Hematopoietic multipotent progenitor cell treated with erythropoietin and hydrocortisone succinate and interleukin-3 and kit ligand, for 15 days (in vitro differentiated cells): ENCODE results near the gene FLT1.

ENCODE experiments used
- DNase-seq: peaks from one replicate; pipeline ENCODE4 v3.0.0-alpha.2; 2015; ENCODE audit warnings: low spot score

FLT1 gene

DNA sequence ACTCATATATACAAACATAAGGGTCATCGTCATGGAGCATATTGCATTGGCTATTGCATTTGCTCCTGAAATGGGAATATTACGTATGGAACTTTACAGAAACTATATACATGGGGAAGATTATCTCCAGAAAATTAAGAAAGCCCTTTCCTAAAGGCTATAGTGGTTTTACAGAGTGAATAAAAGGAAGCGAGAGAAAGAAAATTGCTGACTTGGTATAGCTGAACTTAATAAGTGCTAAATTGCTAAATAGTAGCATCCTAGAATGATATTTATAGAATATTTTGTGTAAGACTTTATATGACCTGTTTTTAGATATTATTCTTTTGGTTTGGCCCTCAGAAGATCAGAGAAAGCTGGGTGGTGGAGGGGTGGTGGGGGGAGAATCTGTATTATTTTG is 114.6 kb downstream of the FLT1 start:
- no peak for DNase-seq

DNA sequence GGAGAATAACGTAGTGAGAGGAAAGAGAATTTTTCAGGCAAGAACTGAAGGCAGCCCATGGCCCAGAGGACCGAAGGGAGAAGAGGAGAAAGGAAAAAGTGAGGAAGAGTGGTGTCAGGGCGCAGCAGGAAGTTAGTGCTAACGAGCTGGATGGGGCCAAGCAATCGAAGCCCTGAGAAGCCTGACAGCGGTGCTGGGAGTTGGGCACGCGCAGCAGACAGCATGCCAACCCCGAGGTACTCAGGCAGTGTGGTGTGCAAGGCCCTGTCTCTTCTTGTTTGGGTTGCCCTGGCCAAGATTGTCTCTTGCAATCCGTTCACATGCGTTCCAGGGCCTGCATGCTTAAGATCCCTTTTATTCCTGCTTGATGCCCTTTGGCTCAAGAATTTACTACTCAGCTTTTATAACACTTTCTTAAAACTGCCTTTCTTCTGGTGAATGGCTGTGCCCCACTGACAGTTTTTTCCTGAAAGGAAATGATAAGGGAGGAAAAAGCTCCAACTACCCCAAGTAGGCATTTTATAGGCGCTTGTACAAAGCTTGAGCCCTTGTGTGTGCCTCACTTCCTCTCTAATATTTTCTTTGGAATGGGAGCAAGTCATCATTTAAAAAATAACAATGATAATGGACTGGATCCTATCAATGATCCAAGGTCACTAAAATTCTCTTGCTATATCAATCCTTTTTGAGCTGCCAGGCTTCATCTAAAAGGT is 115.4 kb downstream of the FLT1 start:
- no peak for DNase-seq

DNA sequence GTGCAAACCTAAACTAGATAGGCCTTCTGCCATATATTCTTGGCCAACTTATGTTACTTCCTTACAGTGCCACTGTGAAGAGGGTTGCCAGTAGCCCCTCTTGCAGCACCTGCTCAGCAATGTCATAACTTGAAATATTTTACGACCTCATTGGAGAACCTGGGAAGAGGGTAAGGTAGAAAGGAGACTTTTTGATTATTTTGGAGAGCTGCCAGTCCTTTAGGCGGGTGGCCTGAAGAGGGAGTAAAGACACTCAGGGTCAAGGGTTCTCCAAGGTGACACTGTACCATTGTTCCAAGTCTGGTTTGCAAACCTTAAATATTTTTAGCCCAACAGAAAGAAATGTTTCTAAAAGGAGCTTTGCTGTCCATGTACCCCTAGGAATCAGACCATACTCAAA is 118.3 kb downstream of the FLT1 start:
- no peak for DNase-seq

DNA sequence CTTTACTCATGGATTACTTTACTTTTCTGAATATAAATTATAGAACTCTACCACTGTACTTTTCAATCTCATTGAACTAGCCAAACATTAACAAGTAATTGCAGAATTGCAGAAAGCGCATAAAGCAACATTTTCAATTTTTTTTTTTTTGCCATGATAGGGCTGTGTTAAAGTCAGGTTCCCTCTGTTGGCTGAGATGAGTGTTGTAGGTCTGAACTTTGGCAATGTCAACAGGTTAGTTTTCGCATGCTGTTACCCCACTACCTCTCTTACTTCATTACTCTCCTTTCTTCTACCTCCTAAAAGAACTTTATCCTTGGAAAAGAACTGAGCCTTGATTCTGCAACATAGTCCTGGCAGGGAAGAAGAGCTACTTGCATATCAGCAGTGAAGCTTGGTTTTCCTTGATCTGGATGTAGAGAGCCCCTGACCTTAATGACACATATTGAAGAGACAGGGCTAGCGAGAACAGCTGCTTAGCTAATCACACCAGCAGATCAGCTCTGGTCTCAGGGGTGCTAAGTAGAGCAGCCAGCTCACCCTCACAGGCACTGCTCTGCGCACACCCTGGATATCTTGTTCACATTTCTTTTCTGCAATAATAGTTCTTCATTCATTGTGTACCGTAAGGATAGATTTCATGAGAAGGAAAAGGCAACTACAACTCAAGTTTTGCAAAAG is 119.5 kb downstream of the FLT1 start:
- DNase-seq, result no peak

DNA sequence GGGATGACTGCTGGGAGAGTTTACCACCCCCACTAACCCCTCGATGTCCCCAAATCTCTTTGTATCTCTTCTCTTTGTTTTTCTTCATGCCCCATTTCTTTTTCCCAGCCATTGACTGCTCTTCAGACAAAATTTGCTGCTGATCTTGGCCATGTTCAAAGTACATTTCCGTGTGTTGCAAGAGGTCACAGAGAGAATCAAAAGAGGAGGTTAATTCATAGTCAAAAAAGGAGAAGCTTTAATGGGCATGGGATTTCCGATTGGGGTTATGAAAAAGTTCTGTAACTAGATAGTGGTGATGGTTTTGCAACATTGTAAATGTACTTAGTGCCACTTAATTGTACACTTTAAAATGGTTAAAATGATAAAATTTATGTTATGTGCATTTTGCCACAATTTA is 121.1 kb downstream of the FLT1 start:
- no peak for DNase-seq

DNA sequence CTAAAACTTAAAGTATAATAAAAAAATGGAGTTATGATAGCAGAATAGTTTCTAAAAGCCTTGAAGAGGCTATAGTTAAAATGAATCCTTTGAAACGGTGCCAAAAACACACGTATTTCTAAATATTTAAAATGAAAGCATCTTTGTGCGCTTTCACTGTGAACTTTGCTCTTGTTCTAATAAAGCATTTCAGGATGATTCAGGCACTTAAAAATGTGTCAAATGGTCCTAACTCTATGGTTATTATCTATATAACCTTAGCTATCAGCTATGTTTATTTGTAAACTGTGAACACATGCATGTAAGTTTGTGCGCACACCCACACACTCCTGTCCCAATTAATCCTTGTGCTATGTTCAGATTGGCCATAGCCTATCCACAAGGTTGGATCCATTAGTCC is 124.5 kb downstream of the FLT1 start:
- no peak for DNase-seq

DNA sequence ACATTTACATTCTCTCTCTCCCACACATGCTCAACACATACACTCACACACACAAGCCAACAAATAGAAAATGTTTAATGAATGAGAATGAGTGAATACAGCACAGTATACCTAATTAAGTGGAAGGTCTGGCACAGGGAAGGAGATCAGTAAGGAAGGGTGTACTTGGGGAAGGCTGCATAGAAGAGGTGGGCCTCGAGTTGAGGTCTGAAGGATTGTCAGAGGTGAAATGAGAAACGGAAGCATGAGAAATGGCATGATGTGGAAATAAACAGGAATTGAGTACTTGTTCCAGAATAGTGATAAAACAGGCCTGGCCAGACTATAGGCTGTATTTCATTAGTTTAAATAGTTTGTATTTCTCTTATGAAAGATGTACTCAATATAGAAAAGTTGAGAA is 136.2 kb downstream of the FLT1 start:
- DNase-seq, result no peak

DNA sequence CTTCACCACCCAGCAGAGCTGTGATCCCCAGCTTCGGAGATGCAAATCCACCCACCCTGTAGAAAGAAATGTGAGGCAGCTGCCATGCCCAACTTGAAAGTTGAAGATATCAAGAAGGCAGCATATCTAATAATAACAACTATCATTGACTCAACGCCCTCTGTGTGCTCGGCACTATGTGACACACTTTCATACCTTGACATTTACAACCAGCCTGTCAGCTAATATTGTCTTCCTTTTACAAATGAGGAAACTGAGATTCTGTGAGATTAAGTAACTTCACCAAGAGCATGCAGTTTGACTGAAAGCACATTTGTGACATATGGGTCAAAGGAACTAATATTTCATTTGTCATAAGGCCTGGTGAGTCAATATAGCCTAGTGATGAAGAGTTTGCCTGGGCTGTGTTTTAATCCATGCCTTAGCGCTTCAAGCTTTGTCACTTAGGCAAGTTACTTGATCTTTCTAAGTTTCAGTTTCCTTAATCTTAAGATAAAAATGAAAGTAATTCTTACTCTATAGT is 137.0 kb downstream of the FLT1 start:
- no peak for DNase-seq

DNA sequence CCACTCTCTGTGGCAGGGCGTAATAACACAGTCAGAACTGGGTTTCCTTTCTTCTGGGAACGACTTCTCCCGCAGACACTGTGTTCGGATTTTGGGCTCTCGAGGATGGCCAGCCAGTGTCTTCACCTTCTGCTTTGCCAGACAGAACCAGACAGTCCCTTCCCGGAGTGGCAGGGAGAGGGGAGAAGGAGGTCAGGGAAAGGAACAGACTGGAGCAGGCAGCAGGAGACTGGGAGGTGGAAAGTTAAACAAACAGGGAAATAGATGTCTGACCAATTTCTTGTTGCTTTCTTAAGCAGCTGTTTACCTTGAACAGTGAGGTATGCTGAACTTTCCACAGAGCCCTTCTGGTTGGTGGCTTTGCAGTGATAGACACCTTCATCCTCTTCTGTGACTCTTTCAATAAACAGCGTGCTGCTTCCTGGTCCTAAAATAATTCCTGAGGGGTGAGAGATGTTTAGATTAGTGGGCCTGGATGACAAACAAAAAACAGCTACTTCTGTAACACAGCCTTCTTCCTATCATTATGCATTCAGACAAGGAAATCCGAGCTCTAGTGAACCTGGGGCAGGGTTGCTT is 137.6 kb downstream of the FLT1 start:
- DNase-seq, result no peak

DNA sequence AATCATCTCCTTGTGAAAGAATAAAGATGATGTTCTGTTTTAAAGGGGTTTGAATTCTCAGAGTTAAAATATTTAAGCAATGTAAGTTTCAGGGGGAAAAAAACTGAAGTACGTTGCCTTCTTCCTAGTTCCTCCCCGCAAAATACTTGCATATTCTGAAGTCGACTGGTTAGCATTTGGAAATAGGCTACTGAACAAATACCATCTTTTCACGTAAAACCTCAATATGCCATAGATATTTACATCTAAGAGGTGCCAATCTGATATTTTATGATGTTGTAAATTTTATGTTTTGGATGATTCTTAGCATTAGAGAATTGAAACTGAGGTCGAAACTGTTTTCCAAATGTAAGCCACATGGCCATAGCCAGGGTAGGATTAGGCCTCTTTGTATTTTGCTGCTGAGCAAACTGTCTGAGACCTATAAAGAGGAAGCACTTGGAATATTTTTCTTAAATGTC is 138.3 kb downstream of the FLT1 start:
- DNase-seq, result no peak

DNA sequence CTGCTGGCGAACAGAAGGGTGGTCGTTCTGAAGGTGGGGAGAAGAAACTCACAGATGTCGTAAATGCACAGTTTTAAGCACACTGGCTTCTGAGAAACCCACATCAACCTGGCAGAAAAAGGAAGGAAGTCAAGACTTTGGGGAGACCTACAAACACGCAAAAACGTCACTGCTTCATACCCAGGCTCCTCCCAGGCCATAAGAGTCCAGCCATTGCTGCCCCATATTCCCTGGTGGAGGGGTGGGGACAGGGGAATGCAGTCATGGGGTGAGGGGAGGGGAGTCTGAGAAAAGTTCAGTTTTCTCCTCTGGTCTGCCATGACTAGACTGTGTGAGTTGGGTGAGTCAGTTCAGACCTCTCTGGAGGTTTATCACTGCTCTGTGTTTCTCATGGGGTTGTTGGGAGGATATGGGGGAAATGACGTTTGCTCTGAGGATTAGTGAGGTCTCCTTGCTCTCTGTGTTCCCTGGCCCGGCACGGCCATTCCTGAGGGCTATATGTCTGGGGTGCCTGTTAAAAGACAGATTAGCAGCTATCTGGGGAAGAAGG is 139.0 kb downstream of the FLT1 start:
- no peak for DNase-seq

DNA sequence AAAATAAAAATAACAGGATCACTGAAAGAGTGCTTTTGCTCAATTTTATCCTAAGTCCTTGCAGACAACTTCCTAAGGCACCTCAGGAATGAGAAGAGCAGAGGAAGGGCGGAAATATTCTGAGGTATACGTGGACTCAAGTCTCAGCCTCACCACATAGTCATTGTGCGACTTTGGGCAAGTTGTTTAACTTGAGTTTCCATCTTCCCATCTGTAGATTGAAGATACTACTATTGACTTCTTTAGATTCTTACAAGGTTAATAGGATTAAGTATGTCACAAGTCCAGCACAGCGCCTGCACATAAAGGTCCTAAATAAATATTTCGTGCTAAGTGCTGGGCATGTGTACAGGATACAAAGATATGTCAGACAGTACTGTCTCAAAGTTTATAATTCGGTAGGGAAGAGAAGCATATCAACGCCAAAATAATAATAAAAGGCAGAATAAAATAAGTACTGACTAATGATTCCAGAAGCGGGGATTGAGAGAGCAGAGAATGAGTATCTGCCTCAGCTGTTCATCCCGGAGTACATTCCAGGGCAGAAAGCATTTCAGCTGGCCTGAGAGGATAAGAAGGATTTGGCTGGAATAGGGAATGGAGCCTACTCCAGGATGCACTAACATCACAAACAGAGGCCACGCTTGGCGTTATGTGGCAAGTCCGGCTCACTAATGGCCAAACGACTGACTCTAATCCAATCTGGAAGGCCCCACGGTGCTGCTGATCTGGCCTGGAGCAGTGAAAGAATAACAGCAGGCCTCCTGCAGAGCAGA is 139.7 kb downstream of the FLT1 start:
- DNase-seq, result no peak

DNA sequence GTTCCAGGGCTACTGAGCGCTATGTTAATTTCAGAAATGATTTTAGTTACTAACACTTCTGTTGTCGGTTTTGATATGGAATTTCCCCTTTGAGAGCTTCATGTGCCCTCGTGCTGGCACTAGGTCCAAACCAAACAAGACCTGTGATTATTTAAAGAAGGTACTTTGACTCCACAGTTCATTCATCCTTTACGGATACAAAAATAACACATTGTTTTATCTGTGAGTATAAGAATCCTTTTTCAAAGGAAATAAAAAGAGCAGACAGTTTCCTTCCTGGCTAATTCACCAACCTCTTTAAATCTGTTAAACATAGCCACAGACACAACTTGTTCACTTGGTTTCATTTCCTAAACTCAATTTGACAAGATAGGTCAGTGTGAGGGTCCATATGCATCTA is 141.2 kb downstream of the FLT1 start:
- DNase-seq, result no peak

DNA sequence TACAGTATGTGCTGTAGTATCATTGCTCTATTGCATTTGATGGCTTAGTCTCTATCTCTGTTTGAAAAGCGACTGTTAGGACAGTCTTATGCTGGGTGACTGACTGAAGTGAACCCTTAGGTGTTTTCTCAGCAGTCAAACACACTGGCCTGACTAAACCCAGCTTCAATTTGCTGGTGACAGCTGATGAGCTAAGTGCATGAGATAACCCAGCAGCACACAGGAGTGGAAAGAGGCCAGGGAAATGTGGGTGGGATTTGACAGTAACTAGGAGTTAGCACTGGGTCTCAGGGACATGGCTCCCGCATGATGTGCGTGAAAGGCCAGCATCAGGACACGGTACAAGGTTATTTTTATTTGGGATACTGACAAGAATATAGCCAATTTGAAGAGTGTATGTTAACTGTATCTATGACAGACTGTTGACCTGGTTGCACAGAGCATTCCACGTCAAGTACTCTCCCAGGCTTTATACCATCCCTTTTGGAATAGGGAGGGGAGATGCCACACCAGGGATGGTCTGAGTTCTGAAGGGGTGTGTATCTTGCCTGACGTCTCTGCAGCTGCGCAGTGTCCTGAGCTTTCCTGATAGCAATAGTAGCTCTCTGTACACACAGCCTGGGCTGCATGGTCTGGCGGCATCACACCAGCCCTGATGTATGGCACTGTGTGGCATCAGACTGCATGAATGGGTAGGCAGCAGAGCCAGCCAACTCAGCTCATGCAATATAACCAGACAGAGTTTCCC is 144.8 kb downstream of the FLT1 start:
- no peak for DNase-seq

DNA sequence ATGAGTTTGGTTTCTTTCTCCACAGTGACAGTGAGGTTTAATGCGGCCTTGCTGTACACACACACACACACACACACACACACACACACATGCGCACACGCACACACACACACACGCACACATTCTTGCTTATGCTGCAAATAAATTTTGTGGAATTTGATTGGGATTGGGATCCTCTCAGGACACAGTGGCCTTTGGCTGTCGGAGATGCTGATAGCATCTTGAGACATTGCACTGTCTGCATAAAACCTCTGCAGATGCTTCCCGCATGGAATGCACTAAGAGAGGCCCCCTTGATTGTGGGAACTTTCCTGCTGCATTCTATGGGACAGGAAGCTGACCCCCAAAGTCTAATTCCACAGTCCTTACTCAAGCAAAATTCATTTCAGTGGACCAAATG is 145.6 kb downstream of the FLT1 start:
- DNase-seq, result no peak

DNA sequence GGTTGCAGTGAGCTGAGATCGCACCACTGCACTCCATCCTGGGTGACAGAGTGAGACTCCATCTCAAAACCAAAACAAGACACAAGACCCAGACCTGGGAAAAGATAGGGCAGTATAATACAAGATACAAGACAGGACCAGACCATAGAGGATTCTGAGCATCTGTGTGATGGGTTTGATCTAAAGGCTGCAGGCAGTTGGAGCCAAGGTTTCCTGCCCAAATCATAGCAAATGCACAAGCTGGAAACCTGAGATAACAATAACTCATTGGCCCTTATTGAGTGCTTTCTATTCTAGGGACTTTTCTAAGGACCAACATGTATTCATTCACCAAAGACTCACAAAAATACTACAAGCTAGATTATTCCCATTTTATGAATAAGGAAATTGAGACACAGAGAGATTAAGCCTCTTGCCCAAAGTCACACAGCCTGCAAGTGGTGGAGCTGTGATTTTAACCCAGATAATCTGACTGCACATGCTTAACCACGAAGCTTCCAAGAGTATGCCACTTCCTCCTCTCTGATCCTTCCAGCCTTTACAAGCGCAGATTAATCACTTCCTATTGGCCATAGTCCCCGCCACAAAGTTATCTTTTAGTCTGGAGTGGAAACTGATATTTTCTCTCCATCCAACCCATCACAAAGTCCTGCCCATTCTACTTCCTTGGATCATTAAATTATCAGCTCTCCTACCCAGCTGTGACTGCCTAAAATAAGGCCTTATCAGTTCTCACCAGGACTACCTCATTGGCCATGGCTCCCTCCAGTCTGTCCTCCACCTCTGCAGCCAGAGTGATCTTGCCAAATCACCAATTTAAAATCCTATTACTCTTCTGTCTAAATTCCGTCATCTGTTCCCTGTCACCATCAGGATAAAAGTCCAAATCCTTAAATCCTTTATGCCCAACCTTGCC is 147.2 kb downstream of the FLT1 start:
- no peak for DNase-seq

DNA sequence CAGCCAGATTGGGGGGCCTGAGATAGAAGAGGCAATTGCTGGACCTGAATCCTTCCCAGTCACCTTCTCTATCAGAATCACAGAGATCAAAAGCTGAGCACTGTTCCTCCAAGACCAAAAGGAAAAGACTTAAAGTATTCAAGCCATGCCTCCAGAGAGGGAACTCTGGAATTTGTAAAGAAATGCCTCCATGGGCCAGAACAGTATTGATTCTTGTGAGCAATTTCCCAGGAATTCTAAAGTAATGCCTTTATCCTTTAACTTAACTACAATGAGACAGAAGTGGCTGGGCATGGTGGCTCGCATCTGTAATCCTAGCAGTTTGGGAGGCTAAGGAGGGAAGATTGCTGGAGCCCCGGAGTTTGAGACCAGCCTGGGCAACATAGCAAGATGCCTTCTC is 148.8 kb downstream of the FLT1 start:
- DNase-seq, result no peak

DNA sequence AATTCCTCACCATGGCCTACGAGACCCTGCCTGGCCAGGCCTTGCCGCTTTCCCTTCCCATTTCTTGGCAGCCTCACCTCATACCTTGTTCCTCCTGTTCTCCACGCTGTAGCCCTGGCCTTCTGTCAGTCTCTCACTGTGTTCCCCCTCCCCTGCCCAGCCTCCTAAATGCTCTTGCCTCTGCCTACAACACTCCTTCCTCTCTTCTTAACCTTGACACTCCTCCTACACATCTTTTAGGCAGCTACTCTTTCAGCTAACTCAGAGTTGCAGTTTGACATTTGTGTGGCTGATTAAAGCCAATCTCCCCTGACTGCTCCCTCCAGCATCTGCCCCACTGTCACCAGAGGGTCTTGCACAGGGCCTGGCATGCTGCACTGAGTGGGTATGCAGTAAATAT is 150.8 kb downstream of the FLT1 start:
- DNase-seq, result no peak

DNA sequence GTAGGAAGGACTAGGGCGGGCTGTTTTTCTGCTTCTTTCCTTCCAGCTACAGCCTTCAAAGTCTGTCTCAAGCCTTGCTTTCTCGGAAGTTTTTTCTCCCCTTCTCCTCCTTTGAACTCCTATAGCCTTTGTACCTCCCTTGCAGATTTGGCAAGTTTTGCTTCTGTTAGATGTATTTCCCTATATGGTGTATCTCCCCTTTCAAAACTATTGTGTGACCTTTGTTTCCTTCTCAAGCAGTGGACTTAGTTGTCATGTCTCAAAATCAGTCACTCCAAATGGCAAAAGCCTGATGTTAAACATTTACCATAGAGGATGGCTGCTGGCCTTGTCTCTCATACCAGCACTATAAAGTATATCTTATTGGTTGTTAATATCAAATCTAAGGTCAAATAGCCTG is 152.7 kb downstream of the FLT1 start:
- DNase-seq, result no peak

DNA sequence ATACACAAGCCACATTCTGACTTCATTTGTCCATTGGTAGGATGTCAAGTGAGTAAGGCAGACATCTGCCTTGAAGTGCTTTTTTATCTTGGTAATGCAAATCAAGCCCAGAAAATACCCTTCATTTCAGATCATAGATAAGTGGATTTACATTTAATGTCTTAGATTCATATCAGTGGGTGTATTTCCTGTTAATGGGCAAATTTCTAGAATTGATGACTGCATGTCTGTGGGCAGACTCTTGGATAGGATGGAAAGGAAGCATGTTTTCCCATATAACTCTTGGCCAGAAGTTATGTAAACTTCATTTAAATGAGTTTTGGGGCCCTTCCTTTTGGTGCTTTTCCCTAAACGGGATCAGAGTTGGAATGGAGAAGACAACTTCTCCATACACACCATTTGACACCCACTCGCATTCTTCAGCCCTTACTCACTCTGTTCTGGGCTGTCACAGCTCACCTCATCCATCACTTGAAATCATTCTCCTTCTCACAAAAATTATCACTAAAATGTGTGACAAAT is 154.6 kb downstream of the FLT1 start:
- no peak for DNase-seq
